Liver (tissue), 9 donors: Measurements from ENCODE around the gene APOL6. TPM values are rescaled to one million over a fixed set of nuclear protein-coding genes. Genes with fewer than 3 reads are reported as not detected.

ENCODE experiments used
- DNase-seq: peaks from one replicate; pipeline ENCODE4 v3.0.0-alpha.2; 2017; ENCODE audit warnings: low spot score
- H3K27ac ChIP-seq, 2 donors: one replicate each; pipeline ENCODE4 v1.7.0; 2013; ENCODE audit warnings: inconsistent platforms in 2 of 2, low read length in 2 of 2, control low read depth in 1 of 2, low read depth in 1 of 2, mild to moderate bottlenecking in 1 of 2
- H3K27me3 ChIP-seq, 4 donors: one replicate each; pipeline versions ENCODE4 v1.6.1 to v1.7.0; 2013; ENCODE audit warnings: low read length in 3 of 4, inconsistent platforms in 1 of 4, mild to moderate bottlenecking in 1 of 4, moderate library complexity in 1 of 4; ENCODE audit not compliant: control insufficient read depth in 4 of 4, insufficient read depth in 4 of 4
- H3K36me3 ChIP-seq, 4 donors: one replicate each; pipeline versions ENCODE4 v1.6.1 to v1.7.0; 2013; ENCODE audit warnings: low read length in 3 of 4, mild to moderate bottlenecking in 3 of 4, low read depth in 1 of 4, moderate library complexity in 1 of 4; ENCODE audit not compliant: control insufficient read depth in 4 of 4, insufficient read depth in 3 of 4
- H3K4me1 ChIP-seq, 4 donors: one replicate each; pipeline versions ENCODE4 v1.6.1 to v1.7.0; 2013; ENCODE audit warnings: low read length in 3 of 4, mild to moderate bottlenecking in 3 of 4, moderate library complexity in 1 of 4; ENCODE audit not compliant: control insufficient read depth in 4 of 4, insufficient read depth in 4 of 4
- H3K4me3 ChIP-seq, 3 donors: one replicate each; pipeline versions ENCODE4 v1.6.1 to v1.7.0; 2013; ENCODE audit warnings: low read length in 3 of 3, control low read depth in 1 of 3, low read depth in 1 of 3, mild to moderate bottlenecking in 1 of 3
- H3K9ac ChIP-seq, 2 donors: one replicate each; pipeline ENCODE4 v1.7.0; 2013; ENCODE audit warnings: low read length in 2 of 2, mild to moderate bottlenecking in 2 of 2, moderate library complexity in 2 of 2, control low read depth in 1 of 2, low read depth in 1 of 2
- H3K9me3 ChIP-seq, 4 donors: one replicate each; pipeline versions ENCODE4 v1.6.1 to v1.7.0; 2013; ENCODE audit warnings: low read length in 3 of 4; ENCODE audit not compliant: control insufficient read depth in 4 of 4
- FOXA1 ChIP-seq: IDR thresholded peaks from 2 replicates; pipeline ENCODE4 v1.6.1; 2016; ENCODE audit warnings: antibody characterized with exemption
- FOXA2 ChIP-seq: IDR thresholded peaks from 2 replicates; pipeline ENCODE4 v1.6.1; 2016; ENCODE audit warnings: antibody characterized with exemption
- NR2F2 ChIP-seq: IDR thresholded peaks from 2 replicates; pipeline ENCODE4 v1.6.1; 2016; ENCODE audit warnings: antibody characterized with exemption
- RAD21 ChIP-seq, 2 donors: IDR thresholded peaks; 2 replicates each; pipeline ENCODE4 v1.6.1; 2016; ENCODE audit warnings: antibody characterized with exemption in 2 of 2, mild to moderate bottlenecking in 2 of 2
- TAF1 ChIP-seq: conservative IDR thresholded peaks from 2 replicates; pipeline ENCODE4 v1.6.1; 2016; ENCODE audit warnings: antibody characterized with exemption, mild to moderate bottlenecking
- YY1 ChIP-seq: IDR thresholded peaks from 2 replicates; pipeline ENCODE4 v1.6.1; 2016; ENCODE audit warnings: antibody characterized with exemption, mild to moderate bottlenecking
- ZBTB33 ChIP-seq: IDR thresholded peaks from 2 replicates; pipeline ENCODE4 v1.6.1; 2016; ENCODE audit warnings: antibody characterized with exemption
- WGBS: extraction: QIAGEN DNeasy Blood & Tissue Kit; methylation state at CpG from one replicate; pipeline ENCODE4 v1.1.7; 2013; 5-methylcytosine and 5-hydroxymethylcytosine counted together
- polyA plus RNA-seq, 2 donors: library from polyadenylated mRNA; stranded (reverse) in 1 of 2; unstranded in 1 of 2; fragments of 200-250 nt in 1 of 2; fragments of >200 nt in 1 of 2; fragmentation: Nextera tagmentation in 1 of 2; extraction: Ambion mirVana in 1 of 2; gene quantifications; one replicate each; pipeline versions ENCODE4 v1.2.1 to v1.2.3, GENCODE V29; 2013 to 2015
- total RNA-seq, 2 donors: library from RNA; depleted of rRNA; stranded (reverse); fragments of >200 nt; gene quantifications; one replicate each; pipeline ENCODE4 v1.2.3, GENCODE V29; 2014
- TF ChIP-seq, protein P1 (sequence below): fragments of 150-350 bp; IDR thresholded peaks from 2 replicates; pipeline ENCODE4 v1.5.1; 2017; ENCODE audit warnings: improper control_type of control experiment, low read depth, low read length; ENCODE audit not compliant: missing input control
- donor health status: healthy.
- donor health status: healthy.
- donor health status: healthy.
- donor health status: healthy.
- donor health status: healthy.

The APOL6 gene
- total and polyA plus RNA-seq, 4 donors: 10.3 to 80.1 (median 17.3) TPM

- no peaks in the 10 kb centered on the region for H3K36me3 ChIP-seq
- no peak overlapping the region for H3K9ac ChIP-seq
- DNase-seq: no peak
- TF ChIP-seq RAD21 (IDR thresholded peaks at IDR 0.05): peak; percentile 50 to 76
- TF ChIP-seq, protein P1, sequence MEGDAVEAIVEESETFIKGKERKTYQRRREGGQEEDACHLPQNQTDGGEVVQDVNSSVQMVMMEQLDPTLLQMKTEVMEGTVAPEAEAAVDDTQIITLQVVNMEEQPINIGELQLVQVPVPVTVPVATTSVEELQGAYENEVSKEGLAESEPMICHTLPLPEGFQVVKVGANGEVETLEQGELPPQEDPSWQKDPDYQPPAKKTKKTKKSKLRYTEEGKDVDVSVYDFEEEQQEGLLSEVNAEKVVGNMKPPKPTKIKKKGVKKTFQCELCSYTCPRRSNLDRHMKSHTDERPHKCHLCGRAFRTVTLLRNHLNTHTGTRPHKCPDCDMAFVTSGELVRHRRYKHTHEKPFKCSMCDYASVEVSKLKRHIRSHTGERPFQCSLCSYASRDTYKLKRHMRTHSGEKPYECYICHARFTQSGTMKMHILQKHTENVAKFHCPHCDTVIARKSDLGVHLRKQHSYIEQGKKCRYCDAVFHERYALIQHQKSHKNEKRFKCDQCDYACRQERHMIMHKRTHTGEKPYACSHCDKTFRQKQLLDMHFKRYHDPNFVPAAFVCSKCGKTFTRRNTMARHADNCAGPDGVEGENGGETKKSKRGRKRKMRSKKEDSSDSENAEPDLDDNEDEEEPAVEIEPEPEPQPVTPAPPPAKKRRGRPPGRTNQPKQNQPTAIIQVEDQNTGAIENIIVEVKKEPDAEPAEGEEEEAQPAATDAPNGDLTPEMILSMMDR: peak; percentile 20
- no peak for TF ChIP-seq ZBTB33
- peaks cover 0 to 3% (median 2%) of the 10 kb centered on the region in 4 donors for H3K9me3 ChIP-seq
- no peaks in the 10 kb centered on the region for H3K4me1 ChIP-seq
- no peak overlapping the region for H3K27ac ChIP-seq
- H3K4me3 ChIP-seq: no peak overlapping the region
- no peaks in the 10 kb centered on the region for H3K27me3 ChIP-seq
- WGBS: 55% methylated on average over 3 of the region's 3 CpGs
Observed at GRCh38 chr22:35684270-35684700, 36.0 kb downstream of the APOL6 start.

GRCh38 chr22:35684732-35685131, 36.5 kb downstream of the APOL6 start:
- no peaks in the 10 kb centered on the region for H3K36me3 ChIP-seq
- no peak overlapping the region for H3K9ac ChIP-seq
- no peaks in the 10 kb centered on the region for H3K27me3 ChIP-seq
- no peak for TF ChIP-seq YY1
- TF ChIP-seq FOXA2: no peak
- no peaks in the 10 kb centered on the region for H3K4me1 ChIP-seq
- DNase-seq: no peak
- H3K27ac ChIP-seq: no peak overlapping the region
- H3K9me3 ChIP-seq: peaks cover 0 to 3% (median 2%) of the 10 kb centered on the region in 4 donors
- no peak overlapping the region for H3K4me3 ChIP-seq

DNA sequence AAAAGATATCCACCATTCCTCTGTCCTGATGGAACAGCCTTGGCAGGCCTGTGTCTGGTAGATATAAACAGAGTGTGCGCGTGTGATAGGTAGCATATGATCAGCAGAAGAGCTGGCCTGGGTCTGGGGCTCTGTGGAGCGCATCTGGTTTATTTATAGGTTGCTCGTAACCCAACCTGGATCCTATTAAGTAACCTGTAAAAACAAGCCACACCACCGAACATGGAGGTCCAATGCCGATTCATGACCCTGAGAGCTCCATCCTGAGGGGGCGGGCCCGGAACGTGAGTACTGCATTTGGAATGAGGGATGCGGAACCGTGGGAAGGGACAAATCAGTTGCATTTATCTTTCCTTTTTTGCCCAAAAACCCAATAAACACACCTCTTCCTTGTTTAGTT, 37.5 kb downstream of the APOL6 start:
- H3K9ac ChIP-seq: no peak overlapping the region
- H3K4me1 ChIP-seq: no peaks in the 10 kb centered on the region
- H3K27ac ChIP-seq: no peak overlapping the region
- H3K27me3 ChIP-seq: no peaks in the 10 kb centered on the region
- H3K9me3 ChIP-seq: peaks cover 0 to 3% (median 2%) of the 10 kb centered on the region in 4 donors
- TF ChIP-seq YY1 (no peak), TAF1 (no peak), NR2F2 (no peak), FOXA1 (no peak)
- TF ChIP-seq, protein P1: no peak
- 91% methylated on average over 11 of the region's 11 CpGs for WGBS
- no peak overlapping the region for H3K4me3 ChIP-seq
- no peaks in the 10 kb centered on the region for H3K36me3 ChIP-seq
- DNase-seq: no peak
